Memory B cell (primary cell): ENCODE measurements around the gene WDR88.
"Not testable (repeated sequence)": the region's sequence is repeated elsewhere in the genome, so short reads cannot be mapped to it uniquely, and the experiment has no call there.

Source experiments
- ATAC-seq: fragments of 150-1000 bp; cut with Tn5 transposase; 2 replicates; pipeline ENCODE4 v1.10.0; 2021; ENCODE audit warnings: low read depth, mild to moderate bottlenecking, moderate library complexity
- DNase-seq, 2 donors: peaks; one replicate each; pipeline ENCODE4 v3.0.0; 2022; ENCODE audit warnings: low spot score in 2 of 2
- H3K27ac Mint-ChIP-seq: one replicate; pipeline ENCODE4 v1.8.0; 2022; ENCODE audit warnings: mild to moderate bottlenecking, moderate library complexity, mixed read lengths
- H3K27me3 Mint-ChIP-seq: one replicate; pipeline ENCODE4 v1.8.0; 2022; ENCODE audit warnings: mixed read lengths
- H3K36me3 Mint-ChIP-seq: one replicate; pipeline ENCODE4 v1.8.0; 2022; ENCODE audit warnings: mild to moderate bottlenecking, mixed read lengths
- H3K4me1 Mint-ChIP-seq: one replicate; pipeline ENCODE4 v1.8.0; 2022; ENCODE audit warnings: mixed read lengths
- H3K4me3 Mint-ChIP-seq: one replicate; pipeline ENCODE4 v1.8.0; 2022; ENCODE audit warnings: mild to moderate bottlenecking, moderate library complexity, mixed read lengths
- H3K9me3 Mint-ChIP-seq: one replicate; pipeline ENCODE4 v1.8.0; 2022; ENCODE audit warnings: mixed read lengths

WDR88 gene

GRCh38 chr19:33202546-33203507 is 70.9 kb downstream of the WDR88 start:
- no peak overlapping the region for H3K27ac Mint-ChIP-seq
- H3K36me3 Mint-ChIP-seq, result no peaks in the 10 kb centered on the region
- DNase-seq (no peak), ATAC-seq (no peak)
- H3K9me3 Mint-ChIP-seq, result no peaks in the 10 kb centered on the region
- peaks cover 2% of the 10 kb centered on the region for H3K27me3 Mint-ChIP-seq
- H3K4me3 Mint-ChIP-seq, result no peak overlapping the region
- H3K4me1 Mint-ChIP-seq, result no peaks in the 10 kb centered on the region

- Mint-ChIP-seq H3K4me3 (no peak overlapping the region), H3K27ac (no peak overlapping the region), H3K27me3 (peaks cover 2% of the 10 kb centered on the region), H3K4me1 (no peaks in the 10 kb centered on the region), H3K9me3 (no peaks in the 10 kb centered on the region), H3K36me3 (no peaks in the 10 kb centered on the region)
- no peak for ATAC-seq
- DNase-seq, result no peak
Measured at GRCh38 chr19:33203529-33203928, 71.6 kb downstream of the WDR88 start.

GRCh38 chr19:33204136-33204973 is 72.4 kb downstream of the WDR88 start:
- H3K36me3 Mint-ChIP-seq, result no peaks in the 10 kb centered on the region
- H3K4me3 Mint-ChIP-seq, result no peak overlapping the region
- ATAC-seq (no peak), DNase-seq (no peak)
- H3K9me3 Mint-ChIP-seq, result no peaks in the 10 kb centered on the region
- H3K27me3 Mint-ChIP-seq, result no peaks in the 10 kb centered on the region
- H3K4me1 Mint-ChIP-seq, result no peaks in the 10 kb centered on the region
- no peak overlapping the region for H3K27ac Mint-ChIP-seq

GRCh38 chr19:33205110-33205509 is 73.2 kb downstream of the WDR88 start:
- Mint-ChIP-seq H3K36me3 (no peaks in the 10 kb centered on the region), H3K9me3 (no peaks in the 10 kb centered on the region), H3K27ac (no peak overlapping the region), H3K27me3 (no peaks in the 10 kb centered on the region), H3K4me3 (no peak overlapping the region), H3K4me1 (no peaks in the 10 kb centered on the region)
- no peak for ATAC-seq
- no peak for DNase-seq

- Mint-ChIP-seq H3K27me3 (no peaks in the 10 kb centered on the region), H3K9me3 (no peaks in the 10 kb centered on the region), H3K4me1 (no peaks in the 10 kb centered on the region), H3K27ac (no peak overlapping the region), H3K36me3 (no peaks in the 10 kb centered on the region), H3K4me3 (no peak overlapping the region)
- ATAC-seq, result no peak
- DNase-seq, result no peak
Measured at GRCh38 chr19:33205531-33206260, 73.8 kb downstream of the WDR88 start.

DNA sequence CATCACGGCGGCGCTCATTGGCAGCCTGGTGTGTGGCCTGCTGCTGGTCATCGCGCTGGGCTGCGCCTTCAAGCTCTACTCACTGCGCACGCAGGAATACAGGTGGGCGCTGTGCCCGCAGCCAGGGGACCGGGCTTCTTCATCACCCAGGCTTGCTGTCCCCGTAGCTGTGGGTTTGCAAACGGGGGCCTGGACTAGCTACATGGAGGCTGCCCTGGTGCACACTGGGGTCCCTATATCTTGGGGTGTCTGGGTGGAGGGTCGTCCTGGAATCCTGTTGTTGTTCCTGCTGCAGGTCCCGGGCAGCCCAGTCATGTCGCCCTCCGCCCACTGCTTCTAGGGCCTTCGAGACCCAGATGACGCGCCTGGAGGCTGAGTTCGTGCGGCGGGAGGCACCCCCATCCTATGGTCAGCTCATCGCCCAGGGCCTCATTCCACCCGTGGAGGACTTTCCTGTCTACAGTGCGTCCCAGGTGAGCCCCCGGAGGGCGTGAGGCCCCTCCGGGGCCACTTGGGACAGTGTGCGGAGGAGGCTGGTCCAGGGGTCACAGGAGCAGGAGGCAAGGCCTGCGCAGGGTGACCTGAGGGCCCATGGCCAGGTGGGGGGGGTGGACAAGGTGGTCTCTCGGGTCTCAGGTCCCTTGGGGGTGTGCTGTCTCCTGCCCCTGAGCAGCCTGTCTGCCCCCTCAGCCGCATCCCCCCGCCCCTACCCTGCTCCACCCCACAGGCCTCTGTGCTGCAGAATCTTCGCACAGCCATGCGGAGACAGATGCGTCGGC is 74.5 kb downstream of the WDR88 start:
- Mint-ChIP-seq H3K4me1 (no peaks in the 10 kb centered on the region), H3K27me3 (peaks cover 3% of the 10 kb centered on the region), H3K27ac (no peak overlapping the region), H3K9me3 (no peaks in the 10 kb centered on the region), H3K36me3 (no peaks in the 10 kb centered on the region), H3K4me3 (no peak overlapping the region)
- no peak for DNase-seq
- ATAC-seq, result no peak

DNA sequence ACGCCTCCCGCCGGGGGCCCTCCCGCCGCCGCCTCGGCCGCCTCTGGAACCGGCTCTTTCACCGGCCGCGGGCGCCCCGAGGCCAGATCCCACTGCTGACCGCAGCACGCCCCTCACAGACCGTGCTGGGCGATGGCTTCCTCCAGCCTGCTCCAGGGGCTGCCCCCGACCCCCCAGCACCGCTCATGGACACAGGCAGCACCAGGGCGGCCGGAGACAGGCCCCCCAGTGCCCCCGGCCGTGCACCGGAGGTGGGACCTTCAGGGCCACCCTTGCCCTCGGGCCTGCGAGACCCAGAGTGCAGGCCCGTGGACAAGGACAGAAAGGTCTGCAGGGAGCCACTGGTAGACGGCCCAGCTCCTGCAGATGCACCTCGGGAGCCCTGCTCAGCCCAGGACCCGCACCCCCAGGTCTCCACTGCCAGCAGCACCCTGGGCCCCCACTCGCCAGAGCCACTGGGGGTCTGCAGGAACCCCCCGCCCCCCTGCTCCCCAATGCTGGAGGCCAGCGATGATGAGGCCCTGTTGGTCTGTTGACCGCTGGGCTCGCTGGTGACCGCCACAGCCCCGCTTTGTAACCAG is 75.2 kb downstream of the WDR88 start:
- no peak for DNase-seq
- no peak overlapping the region for H3K4me3 Mint-ChIP-seq
- peaks cover 3% of the 10 kb centered on the region for H3K27me3 Mint-ChIP-seq
- no peaks in the 10 kb centered on the region for H3K36me3 Mint-ChIP-seq
- no peak overlapping the region for H3K27ac Mint-ChIP-seq
- no peak for ATAC-seq
- no peaks in the 10 kb centered on the region for H3K4me1 Mint-ChIP-seq
- no peaks in the 10 kb centered on the region for H3K9me3 Mint-ChIP-seq

- Mint-ChIP-seq H3K27ac (no peak overlapping the region), H3K36me3 (no peaks in the 10 kb centered on the region), H3K4me3 (no peak overlapping the region), H3K27me3 (peaks cover 3% of the 10 kb centered on the region), H3K4me1 (no peaks in the 10 kb centered on the region), H3K9me3 (no peaks in the 10 kb centered on the region)
- DNase-seq, result no peak
- no peak for ATAC-seq
Measured at GRCh38 chr19:33207903-33208302, 76.0 kb downstream of the WDR88 start.

DNA sequence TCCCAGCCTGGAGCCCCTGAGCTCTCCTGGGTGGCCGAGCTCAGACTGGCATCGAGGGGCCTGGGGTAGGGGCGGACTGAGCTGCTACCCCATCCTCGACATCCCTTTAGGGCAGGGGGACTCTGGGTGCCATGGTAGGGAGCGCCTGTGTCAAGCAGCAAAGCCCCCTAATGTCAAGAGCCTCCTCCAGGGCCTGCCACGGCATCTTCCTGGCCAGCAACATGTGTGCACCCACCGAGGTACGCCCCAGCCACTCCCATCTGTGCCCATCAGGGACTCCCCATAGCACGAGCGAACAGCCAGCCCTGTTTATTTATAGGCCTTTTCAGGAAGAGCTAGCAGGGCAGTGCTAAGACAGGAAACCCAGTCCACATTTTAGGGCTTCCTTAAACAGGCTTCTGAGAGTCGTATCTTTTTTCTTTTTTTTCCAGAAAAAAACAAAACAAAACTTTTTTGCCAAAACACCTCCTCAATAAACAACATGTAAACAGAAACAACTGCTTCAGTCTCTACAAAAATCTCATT is 76.5 kb downstream of the WDR88 start:
- no peaks in the 10 kb centered on the region for H3K4me1 Mint-ChIP-seq
- no peaks in the 10 kb centered on the region for H3K9me3 Mint-ChIP-seq
- no peak overlapping the region for H3K4me3 Mint-ChIP-seq
- DNase-seq (no peak), ATAC-seq (no peak)
- peaks cover 3% of the 10 kb centered on the region for H3K27me3 Mint-ChIP-seq
- H3K27ac Mint-ChIP-seq, result no peak overlapping the region
- no peaks in the 10 kb centered on the region for H3K36me3 Mint-ChIP-seq

DNA sequence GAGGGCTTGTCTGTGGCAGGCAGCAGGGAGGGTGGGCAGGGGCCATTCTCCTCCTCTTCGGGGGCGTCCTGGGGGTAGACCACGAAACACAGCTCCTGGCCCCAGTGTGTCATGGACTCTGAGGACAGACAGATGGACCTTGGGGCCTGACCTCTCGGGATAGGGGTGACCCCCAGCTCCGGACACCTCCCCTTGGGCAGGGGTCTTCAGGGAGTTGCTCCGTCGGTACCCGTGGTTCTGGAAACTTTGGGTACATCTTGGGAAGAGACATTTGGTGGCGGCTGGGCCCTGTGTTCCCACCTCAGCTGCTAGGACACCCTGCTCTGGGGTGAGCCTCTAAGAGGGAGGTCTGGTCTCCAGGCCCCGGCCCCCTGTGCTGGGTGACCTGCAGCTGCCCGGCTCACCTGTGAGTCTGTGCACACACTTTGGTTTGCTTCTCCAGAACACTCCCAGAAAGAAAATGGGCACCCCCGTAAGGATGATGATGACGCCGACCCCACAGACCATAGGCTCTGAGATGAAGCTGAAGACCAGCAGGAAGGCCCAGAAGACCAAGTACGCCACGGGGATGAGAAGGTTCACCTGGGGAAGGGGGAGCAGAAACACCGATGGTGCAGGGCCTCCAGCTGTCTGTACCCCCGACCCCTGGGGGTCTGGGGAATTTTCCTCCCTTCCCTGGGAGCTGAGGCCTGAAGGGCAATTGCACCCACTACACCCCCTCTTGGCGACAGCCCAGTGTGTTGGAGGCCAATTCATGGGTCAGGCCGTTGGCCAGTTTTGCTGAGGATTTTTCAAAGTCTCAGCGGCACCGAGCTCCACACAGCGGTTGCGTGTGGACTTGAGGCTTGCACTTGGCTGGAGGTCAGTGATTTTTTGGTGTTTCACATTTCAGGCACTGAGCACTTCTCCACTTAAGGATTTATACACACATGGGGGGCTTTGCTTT is 77.3 kb downstream of the WDR88 start:
- DNase-seq, result no peak
- no peak overlapping the region for H3K27ac Mint-ChIP-seq
- no peak overlapping the region for H3K4me3 Mint-ChIP-seq

GRCh38 chr19:33209850-33210230 is 77.9 kb downstream of the WDR88 start:
- not testable (repeated sequence) for H3K4me3 Mint-ChIP-seq, H3K36me3 Mint-ChIP-seq, ATAC-seq, H3K27ac Mint-ChIP-seq, DNase-seq, H3K4me1 Mint-ChIP-seq, H3K9me3 Mint-ChIP-seq, H3K27me3 Mint-ChIP-seq

More for the DNA sequence above, 77.3 kb downstream of the WDR88 start:
- H3K9me3 Mint-ChIP-seq, result no peaks in the 10 kb centered on the region
- ATAC-seq, result no peak
- peaks cover 3% of the 10 kb centered on the region for H3K27me3 Mint-ChIP-seq
- no peaks in the 10 kb centered on the region for H3K4me1 Mint-ChIP-seq
- no peaks in the 10 kb centered on the region for H3K36me3 Mint-ChIP-seq

- H3K27me3 Mint-ChIP-seq, result peaks cover 3% of the 10 kb centered on the region
- no peaks in the 10 kb centered on the region for H3K4me1 Mint-ChIP-seq
- no peak for ATAC-seq
- no peak for DNase-seq
- H3K4me3 Mint-ChIP-seq, result no peak overlapping the region
- no peaks in the 10 kb centered on the region for H3K9me3 Mint-ChIP-seq
- H3K27ac Mint-ChIP-seq, result no peak overlapping the region
- no peaks in the 10 kb centered on the region for H3K36me3 Mint-ChIP-seq
Measured at GRCh38 chr19:33210266-33210940, 78.5 kb downstream of the WDR88 start.
